T-helper 9 cell (primary cell): ENCODE measurements around the gene SAP25.

Experiments used
- DNase-seq: peaks from one replicate; pipeline ENCODE4 v3.0.0-alpha.2; 2020

The SAP25 gene

GRCh38 chr7:100591596-100591995 is 17.9 kb upstream of the SAP25 start:
- DNase-seq, result no peak

DNA sequence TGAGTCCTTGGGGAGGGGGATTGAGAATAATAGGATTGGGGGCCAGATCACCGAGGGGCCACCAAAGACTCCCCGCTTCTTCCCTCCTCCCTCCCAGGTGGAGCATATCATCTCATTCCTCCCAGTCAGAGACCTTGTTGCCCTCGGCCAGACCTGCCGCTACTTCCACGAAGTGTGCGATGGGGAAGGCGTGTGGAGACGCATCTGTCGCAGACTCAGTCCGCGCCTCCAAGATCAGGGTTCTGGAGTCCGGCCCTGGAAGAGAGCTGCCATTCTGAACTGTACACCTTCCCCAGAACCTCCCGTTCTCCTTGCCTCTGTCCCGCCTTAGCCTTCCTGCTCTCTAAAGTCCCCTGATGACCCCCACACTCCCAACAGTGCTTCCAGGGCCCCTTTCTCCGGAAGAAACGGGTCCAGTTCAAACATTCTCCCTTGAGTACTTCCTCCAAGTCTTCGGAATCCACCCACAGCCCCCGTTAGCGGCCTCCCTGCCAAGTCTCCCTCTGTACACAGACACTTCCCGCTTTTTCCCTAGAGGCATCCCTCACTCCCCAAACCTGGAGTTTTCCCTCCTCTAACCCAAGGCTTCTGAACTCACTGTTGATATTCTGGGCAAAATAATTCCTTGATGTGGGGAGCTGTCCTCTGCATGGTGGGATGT is 16.5 kb upstream of the SAP25 start:
- no peak for DNase-seq

DNA sequence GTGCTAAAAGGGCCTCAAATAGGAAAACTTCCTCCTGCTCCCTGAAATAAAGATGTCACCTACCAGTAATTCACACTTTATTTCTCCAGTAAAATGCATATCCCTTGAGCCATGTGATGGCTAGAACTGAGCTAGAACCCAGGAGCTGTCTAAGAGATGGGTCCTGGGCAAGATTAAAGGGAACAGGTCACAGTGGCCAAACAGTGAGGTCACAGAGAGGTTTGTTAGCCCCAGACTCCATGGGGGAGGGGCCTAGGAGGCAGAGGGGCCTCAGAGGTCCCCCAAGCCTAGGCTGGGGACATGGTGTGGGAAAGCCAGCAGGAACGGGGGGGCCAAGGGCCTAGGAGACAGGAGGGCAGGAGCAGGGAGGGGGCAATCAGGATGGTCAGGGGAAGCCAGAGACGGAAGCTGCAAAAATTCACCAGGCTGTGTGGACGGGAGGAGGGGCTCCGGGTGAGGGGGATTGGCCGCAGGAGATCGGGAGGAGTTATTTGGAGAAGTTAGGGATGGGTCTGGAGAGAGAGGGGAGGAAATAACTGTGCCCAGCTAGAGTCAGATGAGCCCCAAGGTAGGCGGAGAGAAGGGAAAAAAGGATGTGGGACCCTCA is 15.7 kb upstream of the SAP25 start:
- no peak for DNase-seq

DNA sequence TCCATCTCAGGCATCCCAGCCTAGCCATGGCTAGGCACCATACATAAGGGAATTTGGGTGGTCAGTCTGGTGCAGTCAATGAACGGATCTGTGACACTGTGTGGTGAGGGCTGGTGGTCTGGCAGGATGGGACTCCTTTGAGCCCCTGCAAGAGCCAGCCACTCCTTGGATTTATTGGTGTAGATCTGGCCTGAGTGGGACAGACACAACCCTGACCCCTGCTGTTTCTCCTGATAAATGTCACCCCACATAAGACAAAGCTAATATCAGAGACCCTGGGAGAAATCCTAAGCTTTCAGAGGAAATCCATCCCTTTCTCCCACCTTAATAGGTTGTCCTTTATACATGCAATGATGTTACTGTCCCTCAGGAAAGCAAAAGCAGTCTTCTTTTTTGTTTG is 14.7 kb upstream of the SAP25 start:
- no peak for DNase-seq

GRCh38 chr7:100586266-100587025 is 12.7 kb upstream of the SAP25 start, which contains the start of gene FBXO24:
FBXO24 (plus strand) TSS chr7:100586328; CDS start chr7:100586626, 298 bp downstream.
- DNase-seq, result peak; percentile 98

DNA sequence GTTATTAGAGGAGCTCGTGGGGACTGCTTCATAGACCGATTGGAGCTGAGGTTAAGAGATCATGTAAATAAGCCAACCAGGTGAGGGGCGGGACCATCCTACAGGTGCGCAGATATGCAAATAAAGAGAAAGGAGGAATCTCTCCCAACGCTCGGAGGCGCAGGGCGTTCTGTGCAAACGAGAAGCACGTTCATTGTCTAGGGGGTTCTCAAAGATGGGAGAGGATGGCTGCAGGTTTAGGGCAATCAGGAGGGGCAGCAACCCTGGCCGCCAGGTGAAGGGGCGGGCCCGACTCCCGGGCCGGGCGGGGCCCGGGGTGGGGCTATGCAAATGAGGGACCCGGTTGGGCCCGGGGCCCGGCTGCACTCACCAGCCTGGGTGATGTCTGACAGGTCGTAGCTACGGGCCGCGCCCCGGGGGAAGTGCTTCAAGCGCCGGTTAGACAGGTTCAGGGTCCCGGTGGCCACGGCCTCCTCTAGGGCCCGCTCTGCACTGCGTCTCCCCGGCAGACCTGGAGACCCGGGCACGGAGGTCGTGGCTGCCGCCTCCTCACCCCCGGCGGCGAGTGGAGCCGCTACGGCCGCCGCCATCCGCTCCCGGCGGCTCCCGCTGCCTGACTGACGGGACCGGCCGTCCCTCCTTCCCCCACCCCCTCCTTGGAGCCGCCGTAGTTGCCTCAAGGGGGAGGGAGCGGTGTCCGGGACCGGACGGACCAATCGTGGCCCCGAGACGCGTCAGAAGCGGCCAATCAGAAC is 12.0 kb upstream of the SAP25 start, which contains the start of gene LRCH4:
TSS of gene LRCH4 (minus strand) at position 619 of the 755 bp plus-strand sequence. CDS start at position 590, 29 bp downstream.
- DNase-seq, result peak; percentile 64

- DNase-seq, result no peak
These were observed 11.2 kb upstream of the SAP25 start for GRCh38 chr7:100584683-100585510.

GRCh38 chr7:100584054-100584682 is 10.5 kb upstream of the SAP25 start:
- no peak for DNase-seq

DNA sequence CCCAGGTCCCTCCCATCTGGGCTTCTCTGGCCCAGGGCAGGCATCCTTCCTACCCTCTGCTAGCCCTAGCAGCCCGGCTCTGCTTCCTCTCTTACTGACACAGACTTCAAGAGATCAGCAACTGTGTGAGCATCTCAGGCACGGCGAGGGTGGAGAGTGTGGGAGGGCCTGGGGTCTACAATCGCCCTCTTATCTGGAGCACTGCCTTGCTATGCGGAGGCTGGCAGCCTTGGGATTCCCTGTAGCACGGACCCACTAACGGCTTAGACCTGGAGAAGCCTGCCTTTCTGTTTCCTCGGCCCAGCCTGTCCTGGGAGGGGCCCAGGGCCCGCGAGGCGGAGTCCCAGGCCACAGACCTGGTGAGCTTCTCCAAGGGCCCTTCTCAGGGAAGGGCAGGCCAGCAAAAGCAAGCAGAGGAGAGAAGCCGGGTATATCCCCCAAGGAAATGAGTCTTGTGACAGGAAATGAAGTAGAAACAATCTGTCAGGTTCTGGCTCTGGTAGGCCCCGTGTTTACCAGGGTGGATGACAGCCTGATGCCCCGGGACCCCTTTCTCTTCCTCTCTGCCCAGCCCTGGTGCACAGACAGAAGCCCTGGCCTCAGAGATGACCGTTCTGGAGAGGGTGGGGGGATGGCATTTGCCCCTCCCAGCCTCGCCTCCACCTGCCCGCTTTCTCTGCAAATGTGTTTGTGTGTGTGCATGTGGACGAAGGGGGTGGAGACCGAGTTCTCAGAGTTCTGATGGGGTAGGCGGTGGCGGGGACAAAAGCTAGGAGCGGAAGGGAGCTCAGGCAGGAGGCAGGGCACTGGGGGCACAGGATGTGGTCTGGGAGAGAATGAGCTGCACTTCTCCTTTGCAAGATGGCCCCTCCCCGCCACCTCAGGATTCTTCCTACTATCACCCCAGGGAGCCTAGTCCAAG is 9.7 kb upstream of the SAP25 start:
- DNase-seq, result peak; percentile 44

- DNase-seq, result no peak
These were observed 8.9 kb upstream of the SAP25 start for GRCh38 chr7:100582650-100583049.

- DNase-seq, result no peak
These were observed 8.4 kb upstream of the SAP25 start for GRCh38 chr7:100582041-100582579.

GRCh38 chr7:100580466-100581283 is 7.0 kb upstream of the SAP25 start:
- DNase-seq, result no peak

- DNase-seq, result no peak
These were observed 4.8 kb upstream of the SAP25 start for GRCh38 chr7:100578246-100579183.

DNA sequence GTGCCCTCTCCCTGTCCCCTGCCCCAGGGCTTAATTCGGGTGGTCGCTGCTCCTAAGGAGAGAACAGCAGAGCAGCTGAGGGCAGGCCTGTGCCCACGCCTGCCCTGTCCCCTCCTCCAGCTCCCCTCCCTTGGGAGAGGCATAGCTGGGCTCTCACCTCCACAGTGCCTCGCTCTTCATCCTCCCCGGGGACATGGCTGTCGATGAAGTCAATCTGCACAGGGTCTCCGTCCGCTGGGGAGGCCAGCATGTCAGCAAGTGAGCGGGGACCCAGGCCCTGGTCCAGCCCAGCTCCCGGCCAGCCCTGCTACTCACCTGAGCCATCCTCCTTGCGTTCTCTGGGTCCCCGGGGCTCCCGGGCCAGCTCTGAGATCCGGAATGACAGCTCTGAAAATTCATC is 3.8 kb upstream of the SAP25 start:
- no peak for DNase-seq

DNA sequence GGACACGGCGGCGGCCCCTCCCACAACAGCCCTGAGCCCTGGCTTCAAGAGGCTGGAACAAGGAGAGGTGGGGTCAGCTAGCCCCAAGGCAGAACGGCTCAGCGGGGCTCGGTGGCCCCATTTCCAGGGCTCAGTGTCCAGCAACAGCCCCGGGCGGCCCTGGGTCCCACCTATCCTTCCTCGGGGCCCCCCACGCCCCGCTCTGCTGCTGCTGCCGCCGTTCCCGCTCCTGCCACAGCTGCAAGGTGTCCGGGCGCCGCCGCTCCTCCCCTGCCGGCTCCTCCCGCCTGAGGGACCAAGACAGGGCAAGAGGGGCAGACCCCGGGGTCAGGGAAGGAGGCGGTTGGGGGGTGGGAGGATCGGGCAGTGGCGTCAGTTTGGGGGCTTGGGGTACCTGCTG is 3.4 kb upstream of the SAP25 start:
- DNase-seq, result no peak

DNA sequence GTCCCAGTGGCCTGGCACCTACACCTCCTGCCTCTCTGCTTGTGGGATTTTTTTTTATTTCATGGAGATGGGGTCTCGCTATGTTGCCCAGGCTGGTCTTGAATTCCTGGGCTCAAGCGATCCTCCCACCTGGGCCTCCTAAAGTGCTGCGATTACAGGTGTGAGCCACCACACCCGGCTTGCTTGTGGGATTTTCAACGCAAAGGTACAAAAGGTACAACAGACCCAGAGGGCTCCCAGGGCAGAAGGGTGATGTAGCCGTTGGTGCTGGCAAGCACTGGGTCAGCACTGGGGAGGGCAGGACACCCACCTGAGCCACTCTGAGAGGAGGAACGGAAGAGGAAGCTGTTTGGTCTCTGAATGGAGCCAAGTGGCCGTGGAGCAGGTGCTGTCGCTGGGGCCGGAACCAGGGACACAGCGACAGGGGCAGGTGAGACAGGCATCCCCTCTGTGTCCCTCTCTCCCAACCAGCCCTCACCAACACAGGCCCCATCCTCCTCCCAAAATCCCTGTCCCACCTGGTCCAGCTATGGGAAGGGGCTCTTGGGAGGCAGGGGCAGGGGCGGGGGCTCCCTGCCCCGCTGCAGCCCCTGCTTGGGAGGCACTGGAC is 2.8 kb upstream of the SAP25 start:
- no peak for DNase-seq

DNA sequence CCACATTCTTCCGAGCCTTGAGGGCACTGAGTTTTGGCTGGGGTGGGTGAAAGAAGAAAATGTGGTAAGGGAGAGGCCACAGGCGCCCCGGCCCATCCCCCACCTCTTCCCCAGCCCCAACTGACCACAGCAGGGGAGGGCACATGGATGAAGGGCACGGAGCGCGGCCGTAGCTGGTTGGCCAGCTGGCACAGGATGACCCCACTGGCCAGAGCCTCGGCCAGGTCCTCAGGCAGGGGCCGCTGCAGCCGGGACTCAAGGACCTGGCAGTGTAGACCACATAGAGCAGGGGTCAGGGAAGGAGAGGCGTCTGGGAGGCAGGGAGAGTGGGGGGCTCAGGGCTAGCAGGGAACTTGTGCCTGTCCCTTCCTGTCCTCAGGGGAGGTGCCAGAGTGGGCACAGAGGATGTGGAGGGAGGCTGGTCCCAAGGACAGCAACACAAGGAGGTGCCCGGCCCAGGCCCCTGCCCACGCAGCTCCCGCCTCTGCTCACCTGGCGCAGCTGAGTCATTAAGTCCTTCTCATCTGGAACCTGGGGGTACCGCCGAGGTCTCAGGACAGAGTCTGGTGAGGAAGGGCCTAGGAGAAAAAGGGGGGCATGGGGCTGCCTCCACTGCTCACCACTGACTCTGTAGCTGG is 2.2 kb upstream of the SAP25 start:
- DNase-seq, result no peak
